ENCODE results near the gene ARL15. TPM values are rescaled to one million over a fixed set of nuclear protein-coding genes. Genes with fewer than 3 reads are reported as not detected.

The ARL15 gene
- total RNA-seq, 1 experiment from 2014 or later, result 0.50 TPM

GRCh38 chr5:54040018-54040417 lies 270.4 kb downstream of the ARL15 start:
- H3K4me2 ChIP-seq, result no peak overlapping the region
- intact Hi-C loops (cut with micrococcal nuclease; ENCODE audit: unreplicated experiment), result no loop called here
- ChIA-PET CTCF (interaction anchor here (0.6 kb wide), 1 partner anchor 219 kb away, joined by 6 read pairs; no protein-coding TSS in a partner anchor), POLR2A (ENCODE audit: unreplicated experiment) (no interaction called here)
- no peaks in the 10 kb centered on the region for H3K79me2 ChIP-seq (ENCODE audit: low read depth)
- no peaks in the 10 kb centered on the region for H3K36me3 ChIP-seq (ENCODE audit: low read depth)
- H3F3A ChIP-seq (ENCODE audit: insufficient read depth, low read depth), result no peaks in the 10 kb centered on the region
- H3K27me3 ChIP-seq (ENCODE audit: insufficient read depth, low read depth), result no peaks in the 10 kb centered on the region
- H3K4me3 ChIP-seq, result no peak overlapping the region
- no TSS peak for BruUV-seq (replicated peaks)
- no peak overlapping the region for H2AFZ ChIP-seq
- no peaks in the 10 kb centered on the region for H3K9me3 ChIP-seq (ENCODE audit: insufficient read depth, low read depth)
- TF ChIP-seq EZH2 (IDR thresholded peaks at IDR 0.05; ENCODE audit: low read depth), result no peak
- TF ChIP-seq, protein P1, sequence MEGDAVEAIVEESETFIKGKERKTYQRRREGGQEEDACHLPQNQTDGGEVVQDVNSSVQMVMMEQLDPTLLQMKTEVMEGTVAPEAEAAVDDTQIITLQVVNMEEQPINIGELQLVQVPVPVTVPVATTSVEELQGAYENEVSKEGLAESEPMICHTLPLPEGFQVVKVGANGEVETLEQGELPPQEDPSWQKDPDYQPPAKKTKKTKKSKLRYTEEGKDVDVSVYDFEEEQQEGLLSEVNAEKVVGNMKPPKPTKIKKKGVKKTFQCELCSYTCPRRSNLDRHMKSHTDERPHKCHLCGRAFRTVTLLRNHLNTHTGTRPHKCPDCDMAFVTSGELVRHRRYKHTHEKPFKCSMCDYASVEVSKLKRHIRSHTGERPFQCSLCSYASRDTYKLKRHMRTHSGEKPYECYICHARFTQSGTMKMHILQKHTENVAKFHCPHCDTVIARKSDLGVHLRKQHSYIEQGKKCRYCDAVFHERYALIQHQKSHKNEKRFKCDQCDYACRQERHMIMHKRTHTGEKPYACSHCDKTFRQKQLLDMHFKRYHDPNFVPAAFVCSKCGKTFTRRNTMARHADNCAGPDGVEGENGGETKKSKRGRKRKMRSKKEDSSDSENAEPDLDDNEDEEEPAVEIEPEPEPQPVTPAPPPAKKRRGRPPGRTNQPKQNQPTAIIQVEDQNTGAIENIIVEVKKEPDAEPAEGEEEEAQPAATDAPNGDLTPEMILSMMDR (conservative IDR thresholded peaks at IDR 0.05), result no peak
- H4K20me1 ChIP-seq (ENCODE audit: insufficient read depth), result no peaks in the 10 kb centered on the region
- H3K4me1 ChIP-seq (replicated peaks; ENCODE audit: insufficient read depth), result no peaks in the 10 kb centered on the region
- H3K9me2 ChIP-seq (ENCODE audit: insufficient read depth), result no peaks in the 10 kb centered on the region
- no peak for DNase-seq
- H3K27ac ChIP-seq, result no peak overlapping the region

- no peaks in the 10 kb centered on the region for H3K9me3 ChIP-seq (ENCODE audit: insufficient read depth, low read depth)
- H3K36me3 ChIP-seq (ENCODE audit: low read depth), result no peaks in the 10 kb centered on the region
- no TSS peak for BruUV-seq (replicated peaks)
- no peak overlapping the region for H3K4me3 ChIP-seq
- H3K4me2 ChIP-seq, result no peak overlapping the region
- intact Hi-C loops (cut with micrococcal nuclease; ENCODE audit: unreplicated experiment), result no loop called here
- ChIA-PET CTCF (no interaction called here), POLR2A (ENCODE audit: unreplicated experiment) (no interaction called here)
- H3F3A ChIP-seq (ENCODE audit: insufficient read depth, low read depth), result no peaks in the 10 kb centered on the region
- no peaks in the 10 kb centered on the region for H3K4me1 ChIP-seq (replicated peaks; ENCODE audit: insufficient read depth)
- TF ChIP-seq, protein P1 (conservative IDR thresholded peaks at IDR 0.05), result no peak
- TF ChIP-seq EZH2 (IDR thresholded peaks at IDR 0.05; ENCODE audit: low read depth), result no peak
- H2AFZ ChIP-seq, result no peak overlapping the region
- H4K20me1 ChIP-seq (ENCODE audit: insufficient read depth), result no peaks in the 10 kb centered on the region
- no peak for DNase-seq
- H3K9me2 ChIP-seq (ENCODE audit: insufficient read depth), result no peaks in the 10 kb centered on the region
- H3K27ac ChIP-seq, result no peak overlapping the region
- no peaks in the 10 kb centered on the region for H3K79me2 ChIP-seq (ENCODE audit: low read depth)
- no peaks in the 10 kb centered on the region for H3K27me3 ChIP-seq (ENCODE audit: insufficient read depth, low read depth)
Measured at GRCh38 chr5:54037205-54037604, 273.2 kb downstream of the ARL15 start.

DNA sequence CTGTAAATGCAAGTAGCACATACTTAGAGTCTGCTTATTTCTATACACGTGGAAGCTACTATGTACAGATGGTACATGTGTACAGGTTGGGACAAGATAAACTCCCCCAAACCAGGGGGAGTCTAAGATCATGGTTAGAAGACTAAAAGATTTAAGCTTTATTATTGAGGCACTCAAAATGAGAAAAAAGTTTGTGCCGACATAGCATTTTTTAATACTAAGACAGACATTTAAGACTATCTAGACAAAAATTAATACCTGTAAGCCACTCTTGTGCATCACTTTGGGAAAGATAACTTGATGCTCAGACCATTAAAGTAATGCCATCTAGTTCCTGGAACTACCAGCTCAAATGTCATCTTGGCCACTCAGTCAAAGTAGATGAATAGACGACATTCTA lies 279.4 kb downstream of the ARL15 start:
- H3K9me3 ChIP-seq (ENCODE audit: insufficient read depth, low read depth), result no peaks in the 10 kb centered on the region
- no peaks in the 10 kb centered on the region for H3K36me3 ChIP-seq (ENCODE audit: low read depth)
- H3K27me3 ChIP-seq (ENCODE audit: insufficient read depth, low read depth), result no peaks in the 10 kb centered on the region
- no peaks in the 10 kb centered on the region for H3K9me2 ChIP-seq (ENCODE audit: insufficient read depth)
- no peaks in the 10 kb centered on the region for H3F3A ChIP-seq (ENCODE audit: insufficient read depth, low read depth)
- TF ChIP-seq, protein P1 (conservative IDR thresholded peaks at IDR 0.05), result no peak
- no peak for TF ChIP-seq EZH2 (IDR thresholded peaks at IDR 0.05; ENCODE audit: low read depth)
- BruUV-seq (replicated peaks), result no TSS peak
- intact Hi-C loops (cut with micrococcal nuclease; ENCODE audit: unreplicated experiment), result no loop called here
- no peaks in the 10 kb centered on the region for H4K20me1 ChIP-seq (ENCODE audit: insufficient read depth)
- ChIA-PET CTCF (no interaction called here), POLR2A (ENCODE audit: unreplicated experiment) (no interaction called here)
- DNase-seq, result no peak
- H3K27ac ChIP-seq, result no peak overlapping the region
- no peaks in the 10 kb centered on the region for H3K79me2 ChIP-seq (ENCODE audit: low read depth)
- H3K4me1 ChIP-seq (replicated peaks; ENCODE audit: insufficient read depth), result no peaks in the 10 kb centered on the region
- H3K4me2 ChIP-seq, result no peak overlapping the region
- H2AFZ ChIP-seq, result no peak overlapping the region
- H3K4me3 ChIP-seq, result no peak overlapping the region
